ENCODE measurements around the gene ZNF385A. TPM values are rescaled to one million over a fixed set of nuclear protein-coding genes. Genes with fewer than 3 reads are reported as not detected.

Gene ZNF385A
- total and polyA plus RNA-seq, 9 of the 15 experiments (the other 6 are each of a cell fraction or from before 2014, with no cell fraction given), result 1.0 to 111 (median 7.7) TPM

- TF ChIP-seq CEBPB (tag; IDR thresholded peaks at IDR 0.05) (no peak), ZFX (CRISPR knock-in tag; IDR thresholded peaks at IDR 0.05) (peak; percentile 28; the same call in 1 of the 2 replicates), BACH1 (tag; IDR thresholded peaks at IDR 0.05) (no peak), BRF2 (IDR thresholded peaks at IDR 0.05; ENCODE audit: borderline replicate concordance, insufficient read depth, insufficient read length) (no peak), RREB1 (CRISPR knock-in tag; IDR thresholded peaks at IDR 0.05) (no peak), ATF2 (CRISPR knock-in tag; IDR thresholded peaks at IDR 0.05) (no peak), GMEB1 (CRISPR knock-in tag; IDR thresholded peaks at IDR 0.05) (no peak), ZNF75A (CRISPR knock-in tag; IDR thresholded peaks at IDR 0.05) (no peak), MCM2 (IDR thresholded peaks at IDR 0.05; ENCODE audit: low read depth) (no peak), HSF4 (CRISPR knock-in tag; IDR thresholded peaks at IDR 0.05; ENCODE audit: borderline replicate concordance) (no peak), ZNF23 (CRISPR knock-in tag; IDR thresholded peaks at IDR 0.05) (no peak), ID3 (CRISPR knock-in tag; IDR thresholded peaks at IDR 0.05) (no peak), ID3 (tag; IDR thresholded peaks at IDR 0.05) (no peak), WHSC1 (IDR thresholded peaks at IDR 0.05; ENCODE audit: low read length) (no peak), MAFK (IDR thresholded peaks at IDR 0.05; ENCODE audit: low read length) (no peak)
Observed at GRCh38 chr12:54390668-54391551, 6.4 kb upstream of the ZNF385A start (continued).
